ENCODE data around the gene SH3PXD2B.
"Not testable (repeated sequence)": the region's sequence is repeated elsewhere in the genome, so short reads cannot be mapped to it uniquely, and the experiment has no call there.

GRCh38 chr5:172287140-172287539 lies 167.2 kb downstream of the SH3PXD2B start:
- TF ChIP-seq ZBTB40 (IDR thresholded peaks at IDR 0.05; ENCODE audit: borderline replicate concordance); YBX1 (IDR thresholded peaks at IDR 0.05); REST (IDR thresholded peaks at IDR 0.05; ENCODE audit: low read depth, low read length); HCFC1 (IDR thresholded peaks at IDR 0.05; ENCODE audit: low read length); CTCF (IDR thresholded peaks at IDR 0.05 in 2 of 3, conservative IDR thresholded peaks at IDR 0.05 in 1 of 3; ENCODE audit: control insufficient read depth in 2 of 3, extremely low read depth in 1 of 3, insufficient read depth in 1 of 3, low read depth in 3 of 3, low read length in 3 of 3); EP300 (IDR thresholded peaks at IDR 0.05; ENCODE audit: borderline replicate concordance in 1 of 2, control insufficient read depth in 1 of 2, low read depth in 2 of 2, low read length in 2 of 2); NFIC (IDR thresholded peaks at IDR 0.05; ENCODE audit: low read depth, low read length); EZH2 (IDR thresholded peaks at IDR 0.05; ENCODE audit: borderline replicate concordance, control insufficient read depth, low read depth, low read length); JUND (IDR thresholded peaks at IDR 0.05; ENCODE audit: low read depth, low read length): not testable (repeated sequence)

Data from GM12878 (cell line).